OCI-LY1 (cell line): ENCODE measurements around the gene MCUB.

ENCODE experiments used
- H2AFZ ChIP-seq: fragments of 200-600 bp; sonication (generic), shearing (Covaris generic); 2 replicates; pipeline ENCODE4 v1.6.0; 2014; ENCODE audit warnings: antibody characterized with exemption, mild to moderate bottlenecking, low read length
- H3F3A ChIP-seq: fragments of 200-600 bp; sonication (generic), shearing (Covaris generic); 2 replicates; pipeline ENCODE4 v1.6.0; 2014; ENCODE audit warnings: mild to moderate bottlenecking, antibody characterized with exemption, low read length, moderate library complexity; ENCODE audit not compliant: insufficient read depth
- H3K27ac ChIP-seq: fragments of 200-600 bp; sonication (generic); 2 replicates; pipeline ENCODE4 v1.5.1; 2014; ENCODE audit warnings: low read length, mixed run types, mild to moderate bottlenecking, low read depth; ENCODE audit not compliant: poor library complexity, severe bottlenecking
- H3K27me3 ChIP-seq: fragments of 200-600 bp; sonication (generic); 2 replicates; pipeline ENCODE4 v1.6.0; 2014; ENCODE audit warnings: antibody characterized with exemption, mild to moderate bottlenecking, low read length, moderate library complexity; ENCODE audit not compliant: insufficient read depth
- H3K36me3 ChIP-seq: fragments of 200-600 bp; sonication (generic); 2 replicates; pipeline ENCODE4 v1.6.1; 2014; ENCODE audit warnings: mild to moderate bottlenecking, antibody characterized with exemption, low read length, moderate library complexity, mixed read lengths; ENCODE audit not compliant: insufficient read depth
- H3K4me1 ChIP-seq: fragments of 200-600 bp; sonication (generic); 2 replicates; pipeline ENCODE4 v1.5.1; 2014; ENCODE audit warnings: mild to moderate bottlenecking, low read length, moderate library complexity; ENCODE audit not compliant: insufficient read depth, severe bottlenecking
- H3K4me2 ChIP-seq: fragments of 200-600 bp; sonication (generic), shearing (Covaris generic); 2 replicates; pipeline ENCODE4 v1.6.1; 2014; ENCODE audit warnings: low read length
- H3K4me3 ChIP-seq: fragments of 200-600 bp; sonication (generic); 2 replicates; pipeline ENCODE4 v1.5.1; 2014; ENCODE audit warnings: low read length, low read depth, mild to moderate bottlenecking, mixed read lengths; ENCODE audit not compliant: poor library complexity, severe bottlenecking
- H3K79me2 ChIP-seq: fragments of 200-600 bp; shearing (Covaris generic); 2 replicates; pipeline ENCODE4 v1.6.1; 2016; ENCODE audit warnings: mixed run types, low read length, mixed read lengths; ENCODE audit not compliant: insufficient read depth
- H3K9ac ChIP-seq: fragments of 200-600 bp; sonication (generic), shearing (Covaris generic); 2 replicates; pipeline ENCODE4 v1.6.1; 2014; ENCODE audit warnings: mild to moderate bottlenecking, low read length, mixed read lengths
- H3K9me2 ChIP-seq: fragments of 200-600 bp; sonication (generic), shearing (Covaris generic); 2 replicates; pipeline ENCODE4 v1.6.1; 2014; ENCODE audit warnings: low read depth, mild to moderate bottlenecking, low read length, mixed read lengths
- H3K9me3 ChIP-seq: fragments of 200-600 bp; shearing (Covaris generic); 2 replicates; pipeline ENCODE4 v1.6.1; 2014; ENCODE audit warnings: low read length, mixed read lengths
- H4K20me1 ChIP-seq: fragments of 200-600 bp; sonication (generic), shearing (Covaris generic); 2 replicates; pipeline ENCODE4 v1.6.0; 2016; ENCODE audit warnings: mild to moderate bottlenecking, low read length; ENCODE audit not compliant: insufficient read depth
- EZH2 ChIP-seq: fragments of 200-600 bp; sonication (generic), shearing (Covaris generic); IDR thresholded peaks from 2 replicates; pipeline ENCODE4 v1.8.0; 2017; ENCODE audit warnings: borderline replicate concordance, mixed run types, mild to moderate bottlenecking, antibody characterized with exemption, low read length, moderate library complexity, mixed read lengths
- TF ChIP-seq, protein P1 (sequence below): fragments of 200-600 bp; sonication (generic), shearing (Covaris generic); IDR thresholded peaks from 2 replicates; pipeline ENCODE4 v1.5.1; 2017; ENCODE audit warnings: mild to moderate bottlenecking, antibody characterized with exemption, low read length, moderate library complexity, mixed read lengths

MCUB gene

DNA sequence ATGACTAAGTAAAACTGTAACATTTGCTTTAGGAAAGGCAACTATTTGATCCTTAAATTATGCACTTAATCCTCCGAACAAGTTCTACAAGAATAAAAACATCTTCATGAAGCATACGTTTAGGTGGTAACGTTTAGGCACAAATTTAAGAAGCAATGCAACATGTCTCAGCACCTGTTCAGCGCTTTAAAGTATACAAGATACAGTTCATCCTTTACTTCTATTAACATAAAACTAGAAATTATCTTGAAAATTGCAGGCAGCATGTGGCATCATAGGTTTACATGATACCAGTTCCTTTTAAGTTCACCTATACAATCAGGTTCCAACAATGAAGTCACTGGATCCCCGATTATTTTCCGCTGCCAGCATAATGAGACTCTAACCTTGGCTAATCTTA is 168.3 kb downstream of the MCUB start:
- Histone ChIP-seq H3K9me2 (no peaks in the 10 kb centered on the region), H3K36me3 (peaks cover 22% of the 10 kb centered on the region; the same call in 1 of the 2 replicates), H3K27ac (no peak overlapping the region), H3K27me3 (no peaks in the 10 kb centered on the region), H4K20me1 (no peaks in the 10 kb centered on the region), H3K9me3 (no peaks in the 10 kb centered on the region), H3K4me3 (peak overlapping the region; percentile 91), H3K79me2 (peaks cover 36% of the 10 kb centered on the region), H3K4me1 (peaks cover 22% of the 10 kb centered on the region), H3F3A (no peaks in the 10 kb centered on the region), H3K4me2 (peak overlapping the region; percentile 96), H2AFZ (no peak overlapping the region), H3K9ac (peak overlapping the region; percentile 86)
- no peak for TF ChIP-seq EZH2
- TF ChIP-seq, protein P1, sequence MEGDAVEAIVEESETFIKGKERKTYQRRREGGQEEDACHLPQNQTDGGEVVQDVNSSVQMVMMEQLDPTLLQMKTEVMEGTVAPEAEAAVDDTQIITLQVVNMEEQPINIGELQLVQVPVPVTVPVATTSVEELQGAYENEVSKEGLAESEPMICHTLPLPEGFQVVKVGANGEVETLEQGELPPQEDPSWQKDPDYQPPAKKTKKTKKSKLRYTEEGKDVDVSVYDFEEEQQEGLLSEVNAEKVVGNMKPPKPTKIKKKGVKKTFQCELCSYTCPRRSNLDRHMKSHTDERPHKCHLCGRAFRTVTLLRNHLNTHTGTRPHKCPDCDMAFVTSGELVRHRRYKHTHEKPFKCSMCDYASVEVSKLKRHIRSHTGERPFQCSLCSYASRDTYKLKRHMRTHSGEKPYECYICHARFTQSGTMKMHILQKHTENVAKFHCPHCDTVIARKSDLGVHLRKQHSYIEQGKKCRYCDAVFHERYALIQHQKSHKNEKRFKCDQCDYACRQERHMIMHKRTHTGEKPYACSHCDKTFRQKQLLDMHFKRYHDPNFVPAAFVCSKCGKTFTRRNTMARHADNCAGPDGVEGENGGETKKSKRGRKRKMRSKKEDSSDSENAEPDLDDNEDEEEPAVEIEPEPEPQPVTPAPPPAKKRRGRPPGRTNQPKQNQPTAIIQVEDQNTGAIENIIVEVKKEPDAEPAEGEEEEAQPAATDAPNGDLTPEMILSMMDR = no peak

DNA sequence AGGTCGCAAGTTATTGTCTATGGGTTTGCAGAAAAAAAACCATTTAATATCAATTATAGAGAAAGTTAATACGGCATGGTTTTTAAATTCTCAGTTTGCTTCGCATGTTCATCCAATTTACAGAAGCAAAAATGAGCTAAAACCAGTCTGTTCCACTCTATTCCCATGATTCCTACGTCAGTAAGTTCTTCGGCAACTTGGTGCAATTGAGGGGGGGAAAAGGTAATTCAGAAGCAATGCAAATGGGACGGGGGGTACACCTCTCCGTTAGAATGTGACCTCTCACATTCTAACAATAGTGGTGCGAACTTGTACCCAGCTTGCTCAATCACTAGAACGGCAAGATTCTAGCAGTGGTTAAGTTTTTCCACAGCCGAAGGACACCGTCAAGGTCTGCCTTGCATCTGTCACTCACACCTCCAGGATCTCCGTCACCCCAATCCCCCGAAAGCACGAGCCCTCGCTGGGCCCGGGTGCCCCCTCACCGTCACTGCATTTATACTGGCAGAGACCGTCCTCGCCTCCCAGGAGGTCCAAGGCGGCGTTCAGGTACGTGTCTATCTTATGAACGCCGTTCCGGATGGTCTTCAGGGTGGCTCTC is 169.2 kb downstream of the MCUB start:
- no peak for TF ChIP-seq EZH2
- TF ChIP-seq, protein P1 = no peak
- H3K27ac ChIP-seq = peak overlapping the region; percentile 40
- H3K9ac ChIP-seq = peak overlapping the region; percentile 86
- H2AFZ ChIP-seq = no peak overlapping the region; the same call in 1 of the 2 replicates
- no peaks in the 10 kb centered on the region for H3K27me3 ChIP-seq
- H3K9me2 ChIP-seq = no peaks in the 10 kb centered on the region
- no peaks in the 10 kb centered on the region for H3F3A ChIP-seq
- H3K9me3 ChIP-seq = no peaks in the 10 kb centered on the region
- H4K20me1 ChIP-seq = no peaks in the 10 kb centered on the region
- H3K4me3 ChIP-seq = peak overlapping the region; percentile 91
- peaks cover 22% of the 10 kb centered on the region for H3K4me1 ChIP-seq
- H3K4me2 ChIP-seq = peak overlapping the region; percentile 96
- peaks cover 33% of the 10 kb centered on the region for H3K79me2 ChIP-seq
- H3K36me3 ChIP-seq = peaks cover 15% of the 10 kb centered on the region; the same call in 1 of the 2 replicates

DNA sequence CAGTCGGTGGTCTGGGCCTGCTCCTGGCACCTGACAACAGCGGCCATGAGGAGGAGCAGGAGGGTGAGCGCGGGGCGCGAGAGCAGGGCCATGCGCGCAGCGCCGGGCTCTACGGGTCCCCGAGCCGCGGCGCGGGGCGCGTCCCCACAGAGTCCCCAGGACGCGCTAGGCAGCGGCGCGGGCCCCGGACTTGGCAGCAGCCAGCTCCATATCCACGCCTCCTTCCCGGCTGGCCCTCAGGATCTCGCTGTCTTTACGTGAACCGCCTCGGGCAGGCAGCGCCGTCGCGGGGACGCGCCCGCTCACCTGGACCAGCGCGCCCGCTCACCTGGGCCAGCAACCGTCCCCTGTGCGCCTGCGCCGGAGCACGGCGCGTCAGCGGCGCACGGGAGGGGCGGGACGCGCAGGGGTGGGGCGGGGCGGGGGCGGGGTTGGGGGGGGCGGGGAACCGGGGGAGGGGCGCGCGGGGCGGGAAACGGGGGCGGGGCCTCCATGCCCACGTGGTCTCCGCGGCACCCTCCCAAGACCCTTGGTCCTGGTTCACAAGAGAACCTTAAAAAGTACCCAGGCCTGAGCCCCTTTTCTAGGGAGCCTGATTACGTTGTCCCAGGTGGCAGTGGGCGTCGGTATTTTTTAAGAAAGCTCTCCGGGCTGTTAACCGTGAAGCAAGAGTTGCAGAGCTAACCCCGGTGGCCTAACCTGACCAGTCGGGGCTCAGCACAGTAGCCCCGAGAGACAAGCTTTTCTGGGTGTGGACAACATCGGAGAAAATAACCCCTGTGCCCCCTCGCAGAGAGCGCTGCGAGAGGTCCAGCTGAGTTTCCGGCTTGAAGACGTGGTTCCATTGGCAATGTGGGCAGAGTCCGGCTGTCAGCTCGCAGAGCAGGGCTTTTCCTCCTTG is 169.9 kb downstream of the MCUB start, which contains the start of gene PLA2G12A:
PLA2G12A (minus strand) TSS at position 353 of the 901 bp plus-strand sequence; CDS start at position 92, 261 bp downstream.
- peaks cover 22% of the 10 kb centered on the region for H3K4me1 ChIP-seq
- no peak for TF ChIP-seq EZH2
- TF ChIP-seq, protein P1 = no peak
- H3F3A ChIP-seq = no peaks in the 10 kb centered on the region
- H3K27me3 ChIP-seq = no peaks in the 10 kb centered on the region
- H3K9me3 ChIP-seq = no peaks in the 10 kb centered on the region
- H3K9ac ChIP-seq = peak within 1 kb of the TSS; percentile 92
- H2AFZ ChIP-seq = peak within 1 kb of the TSS; percentile 98
- no peaks in the 10 kb centered on the region for H3K9me2 ChIP-seq
- H3K4me3 ChIP-seq = peak within 1 kb of the TSS; percentile 91
- no peaks in the 10 kb centered on the region for H4K20me1 ChIP-seq
- H3K79me2 ChIP-seq = peaks cover 33% of the 10 kb centered on the region
- H3K4me2 ChIP-seq = peak within 1 kb of the TSS; percentile 99
- H3K27ac ChIP-seq = peak within 1 kb of the TSS; percentile 40
- H3K36me3 ChIP-seq = peaks cover 10% of the 10 kb centered on the region; the same call in 1 of the 2 replicates
